VCaP (cell line): ENCODE results near the gene PPP5C.
A peak's percentile ranks its signal among the peaks of the same experiment; 100 is the strongest.

ENCODE experiments used
- H3K27ac ChIP-seq: fragments of 450-650 bp; 2 replicates; pipeline ENCODE4 v1.5.1; 2017
- TF ChIP-seq, protein P1 (sequence below): fragments of 450-650 bp; conservative IDR thresholded peaks from 2 replicates; pipeline ENCODE4 v1.5.1; 2017; ENCODE audit warnings: mild to moderate bottlenecking, moderate library complexity

Gene PPP5C

DNA sequence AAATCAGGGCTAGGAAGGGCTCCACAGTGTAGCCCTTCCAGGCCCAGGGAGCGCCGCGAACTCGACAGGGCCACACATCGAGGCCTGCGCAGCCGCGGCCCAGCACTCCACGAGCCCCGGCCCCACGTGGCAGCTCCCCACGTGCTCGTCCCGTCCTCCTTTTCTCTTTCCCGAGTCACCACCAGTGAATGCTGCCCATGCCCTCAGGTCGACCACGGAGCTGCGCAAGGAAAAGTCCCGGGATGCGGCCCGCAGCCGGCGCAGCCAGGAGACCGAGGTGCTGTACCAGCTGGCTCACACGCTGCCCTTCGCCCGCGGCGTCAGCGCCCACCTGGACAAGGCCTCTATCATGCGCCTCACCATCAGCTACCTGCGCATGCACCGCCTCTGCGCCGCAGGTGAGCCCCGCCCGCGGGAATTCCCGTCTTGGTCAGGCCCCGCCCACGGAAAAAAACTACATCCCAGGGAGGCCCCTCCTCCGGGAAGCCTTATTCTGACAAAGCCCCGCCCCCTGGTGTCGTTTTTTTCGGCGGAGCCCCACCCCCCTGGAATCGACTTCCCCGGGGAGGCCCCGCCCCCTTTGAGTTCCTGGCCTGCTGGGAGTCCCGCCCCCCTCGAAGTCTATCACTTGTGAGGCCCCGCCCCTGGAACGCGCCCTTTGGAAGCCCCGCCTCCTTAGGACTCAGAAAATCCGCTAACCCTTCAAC lies 43.0 kb upstream of the PPP5C start:
- TF ChIP-seq, protein P1, sequence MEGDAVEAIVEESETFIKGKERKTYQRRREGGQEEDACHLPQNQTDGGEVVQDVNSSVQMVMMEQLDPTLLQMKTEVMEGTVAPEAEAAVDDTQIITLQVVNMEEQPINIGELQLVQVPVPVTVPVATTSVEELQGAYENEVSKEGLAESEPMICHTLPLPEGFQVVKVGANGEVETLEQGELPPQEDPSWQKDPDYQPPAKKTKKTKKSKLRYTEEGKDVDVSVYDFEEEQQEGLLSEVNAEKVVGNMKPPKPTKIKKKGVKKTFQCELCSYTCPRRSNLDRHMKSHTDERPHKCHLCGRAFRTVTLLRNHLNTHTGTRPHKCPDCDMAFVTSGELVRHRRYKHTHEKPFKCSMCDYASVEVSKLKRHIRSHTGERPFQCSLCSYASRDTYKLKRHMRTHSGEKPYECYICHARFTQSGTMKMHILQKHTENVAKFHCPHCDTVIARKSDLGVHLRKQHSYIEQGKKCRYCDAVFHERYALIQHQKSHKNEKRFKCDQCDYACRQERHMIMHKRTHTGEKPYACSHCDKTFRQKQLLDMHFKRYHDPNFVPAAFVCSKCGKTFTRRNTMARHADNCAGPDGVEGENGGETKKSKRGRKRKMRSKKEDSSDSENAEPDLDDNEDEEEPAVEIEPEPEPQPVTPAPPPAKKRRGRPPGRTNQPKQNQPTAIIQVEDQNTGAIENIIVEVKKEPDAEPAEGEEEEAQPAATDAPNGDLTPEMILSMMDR = no peak
- H3K27ac ChIP-seq = no peak overlapping the region

DNA sequence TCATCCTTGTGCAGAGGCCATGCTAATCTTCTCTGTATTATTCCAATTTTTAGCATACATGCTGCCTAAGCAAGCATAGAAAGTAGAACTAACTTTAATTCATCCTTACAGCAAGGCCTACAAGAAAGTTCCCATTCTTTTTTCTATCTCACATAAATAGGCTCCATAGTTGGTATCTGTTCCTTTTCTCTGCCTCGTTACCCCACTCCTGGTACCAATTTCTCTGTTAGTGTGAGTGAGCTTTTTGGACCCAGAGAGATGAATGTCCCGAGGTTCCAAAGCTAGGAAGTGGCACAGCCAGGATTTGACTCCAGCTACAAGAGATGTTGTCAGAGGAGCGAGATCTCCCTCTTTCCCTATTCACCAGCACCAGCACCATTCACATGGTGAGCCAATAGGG lies 40.4 kb upstream of the PPP5C start:
- no peak overlapping the region for H3K27ac ChIP-seq
- TF ChIP-seq, protein P1 = no peak

DNA sequence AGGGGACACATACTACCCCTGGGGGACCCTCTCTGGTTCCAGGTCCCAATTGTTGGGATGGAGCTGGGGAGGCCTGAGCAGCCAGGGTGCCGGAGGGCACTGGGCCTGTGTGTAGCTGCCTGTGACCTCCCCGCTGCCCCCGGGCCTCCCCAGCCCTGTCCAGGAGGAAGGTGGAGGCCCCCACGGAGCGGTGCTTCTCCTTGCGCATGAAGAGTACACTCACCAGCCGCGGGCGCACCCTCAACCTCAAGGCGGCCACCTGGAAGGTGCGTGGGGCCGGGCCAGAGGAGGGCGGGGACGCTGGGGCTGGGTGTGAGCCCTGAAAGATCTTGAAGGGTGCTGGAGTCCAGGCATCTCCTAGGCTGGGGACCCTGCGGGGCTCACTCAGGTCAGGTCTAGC lies 38.4 kb upstream of the PPP5C start:
- no peak overlapping the region for H3K27ac ChIP-seq
- TF ChIP-seq, protein P1 = no peak

DNA sequence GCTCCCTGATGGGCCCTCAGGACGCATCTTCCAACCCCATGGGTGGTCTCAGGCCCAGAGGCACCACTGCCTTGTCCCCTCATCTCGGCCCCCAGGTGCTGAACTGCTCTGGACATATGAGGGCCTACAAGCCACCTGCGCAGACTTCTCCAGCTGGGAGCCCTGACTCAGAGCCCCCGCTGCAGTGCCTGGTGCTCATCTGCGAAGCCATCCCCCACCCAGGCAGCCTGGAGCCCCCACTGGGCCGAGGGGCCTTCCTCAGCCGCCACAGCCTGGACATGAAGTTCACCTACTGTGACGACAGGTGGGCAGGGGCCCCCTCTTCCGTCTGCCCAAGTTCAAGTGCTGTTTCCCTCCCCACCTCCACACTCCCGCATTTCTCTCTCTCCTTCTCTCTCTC lies 37.8 kb upstream of the PPP5C start:
- no peak overlapping the region for H3K27ac ChIP-seq
- TF ChIP-seq, protein P1 = no peak

DNA sequence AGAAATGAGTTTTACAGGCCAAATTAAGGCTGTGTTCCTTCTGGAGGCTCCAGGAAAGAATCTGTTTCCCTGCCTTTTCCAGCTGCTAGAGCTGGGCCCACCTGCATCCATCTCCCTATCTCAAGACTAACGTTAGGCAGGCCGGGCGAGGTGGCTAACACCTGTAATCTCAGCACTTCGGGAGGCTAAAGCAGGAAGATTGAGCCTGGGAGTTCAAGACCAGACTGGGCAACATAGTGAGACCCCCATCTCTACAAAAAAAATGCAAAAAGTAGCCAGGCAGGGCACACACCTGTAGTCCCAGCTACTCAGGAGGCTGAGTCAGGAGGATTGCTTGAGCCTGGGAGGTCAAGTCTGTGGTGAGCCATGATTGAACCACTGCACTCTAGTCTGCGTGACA lies 35.4 kb upstream of the PPP5C start:
- H3K27ac ChIP-seq = no peak overlapping the region; the same call in 1 of the 2 replicates
- TF ChIP-seq, protein P1 = no peak

DNA sequence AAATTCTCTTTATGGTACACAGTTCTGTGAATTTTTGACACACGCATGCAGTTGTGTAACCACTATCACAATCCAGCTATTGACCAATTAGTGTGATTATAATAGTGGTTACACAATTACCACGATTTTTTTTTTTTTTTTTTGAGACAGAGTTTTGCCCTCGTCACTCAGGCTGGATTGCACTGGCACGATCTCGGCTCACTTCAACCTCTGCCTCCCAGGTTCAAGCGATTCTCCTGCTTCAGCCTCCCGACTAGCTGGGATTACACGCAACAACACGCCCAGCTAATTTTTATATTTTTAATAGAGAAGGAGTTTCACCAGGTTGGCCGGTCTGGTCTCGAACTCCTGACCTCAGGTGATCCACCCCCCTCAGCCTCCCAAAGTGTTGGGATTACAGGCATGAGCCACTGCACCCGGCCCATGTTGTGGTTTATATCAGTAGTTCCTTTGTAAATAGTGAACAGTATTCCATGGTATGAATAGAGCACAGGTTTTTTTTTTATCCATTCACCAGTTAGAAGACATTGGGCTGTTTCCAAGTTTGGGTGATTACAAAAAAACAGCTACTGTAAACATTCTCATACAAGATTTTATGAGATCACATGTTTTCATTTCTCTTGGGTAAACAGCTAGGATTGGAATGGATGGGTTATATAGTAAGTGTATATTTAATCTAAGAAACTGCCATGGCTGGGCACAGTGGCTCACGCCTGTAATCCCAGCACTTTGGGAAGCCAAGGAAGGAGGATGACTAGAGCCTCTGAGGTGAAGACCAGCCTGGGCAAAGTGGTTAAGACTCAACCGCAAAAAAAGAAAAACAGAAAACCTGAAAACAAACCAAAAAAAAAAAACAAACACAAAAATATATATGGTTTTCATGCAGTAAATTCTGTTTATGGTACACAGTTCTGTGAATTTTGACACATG lies 33.1 kb upstream of the PPP5C start:
- H3K27ac ChIP-seq = peak overlapping the region; percentile 78

DNA sequence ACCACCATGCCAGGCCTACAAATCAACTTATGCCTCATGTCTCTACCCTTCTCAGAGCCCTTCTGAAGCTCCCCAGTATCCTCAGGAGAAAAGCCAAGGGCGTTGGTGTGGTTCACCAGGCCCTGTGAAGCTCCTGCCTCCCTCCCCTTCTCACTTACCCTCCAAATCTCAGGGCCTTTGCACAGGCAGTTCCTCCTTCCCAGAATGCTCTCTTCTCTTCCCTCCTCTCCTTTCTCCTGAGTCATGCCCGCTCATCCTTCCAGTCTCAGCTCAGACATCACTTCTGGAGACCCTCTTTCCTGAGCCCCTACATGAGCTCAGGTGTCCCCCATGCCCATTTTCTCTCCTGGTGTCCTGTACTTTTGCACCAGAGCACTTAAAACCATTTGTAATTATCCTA lies 29.5 kb upstream of the PPP5C start:
- H3K27ac ChIP-seq = peak overlapping the region; percentile 78; the same call in 1 of the 2 replicates
- TF ChIP-seq, protein P1 = no peak
